Measurements from ENCODE around the gene FREM2.

The FREM2 gene

DNA sequence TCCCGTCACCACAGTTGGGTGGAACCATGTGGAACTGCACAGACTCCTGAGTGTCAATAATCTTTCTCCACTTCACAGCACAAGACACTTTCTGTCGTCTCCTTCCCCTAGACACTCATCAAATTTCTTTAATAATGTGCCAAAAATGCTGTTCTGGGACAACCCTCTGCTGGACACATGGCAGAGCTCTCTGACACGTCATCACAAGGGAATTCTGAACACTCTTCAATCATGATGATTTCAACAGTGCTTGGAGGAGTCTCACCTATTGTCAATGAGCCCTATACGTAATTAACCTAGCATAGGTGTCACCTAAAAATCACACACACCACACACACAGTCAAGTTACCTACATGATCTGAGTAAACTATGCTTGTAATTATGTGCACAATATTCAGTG is 162.4 kb downstream of the FREM2 start:
- Histone ChIP-seq H3K4me3 (ENCODE audit: low read depth in 1 of 2, low read length in 2 of 2) (no peak overlapping the region), H3K4me1 (ENCODE audit: insufficient read depth, low read length) (no peaks in the 10 kb centered on the region), H3K27me3 (ENCODE audit: control insufficient read depth in 1 of 2, insufficient read depth in 2 of 2, low read length in 2 of 2) (no peaks in the 10 kb centered on the region), H3K36me3 (ENCODE audit: insufficient read depth, low read length) (no peaks in the 10 kb centered on the region), H3K9ac (ENCODE audit: low read length) (no peak overlapping the region), H3K9me3 (ENCODE audit: low read length) (no peaks in the 10 kb centered on the region), H3K27ac (ENCODE audit: low read depth, low read length) (no peak overlapping the region)

DNA sequence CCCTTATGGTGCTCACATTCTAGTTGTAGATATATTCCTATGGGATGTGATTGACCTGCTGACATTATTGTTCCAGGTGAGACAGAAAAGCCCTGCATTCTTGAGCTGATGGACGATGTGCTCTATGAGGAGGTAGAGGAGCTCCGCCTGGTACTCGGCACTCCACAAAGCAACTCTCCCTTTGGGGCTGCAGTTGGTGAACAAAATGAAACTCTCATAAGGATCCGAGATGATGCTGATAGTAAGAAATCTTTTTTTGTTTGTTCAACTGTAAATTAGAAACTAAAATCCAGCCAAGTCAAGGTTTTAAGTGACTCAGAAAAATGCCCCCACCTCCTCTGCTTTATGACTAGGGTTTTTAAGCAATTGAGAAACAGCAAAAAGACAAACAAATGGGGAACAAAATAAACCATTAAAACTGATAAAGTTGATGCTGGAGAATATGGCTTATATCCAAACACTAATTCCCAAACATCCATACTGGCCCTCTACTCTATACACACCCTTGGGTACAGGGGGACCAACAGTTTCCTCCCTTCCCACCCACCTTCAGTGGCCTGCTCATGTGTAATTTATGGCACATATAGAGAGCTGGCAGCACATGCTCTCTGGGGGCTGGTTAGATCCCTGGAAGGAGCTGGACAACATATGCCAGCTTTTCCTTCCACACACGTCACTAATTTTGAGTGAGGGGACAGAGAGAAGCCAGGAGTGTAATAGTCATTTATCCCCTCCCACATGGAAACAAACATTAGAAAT is 164.2 kb downstream of the FREM2 start:
- Histone ChIP-seq H3K27me3 (ENCODE audit: control insufficient read depth in 1 of 2, insufficient read depth in 2 of 2, low read length in 2 of 2) (no peaks in the 10 kb centered on the region), H3K36me3 (ENCODE audit: insufficient read depth, low read length) (no peaks in the 10 kb centered on the region), H3K9me3 (ENCODE audit: low read length) (no peaks in the 10 kb centered on the region), H3K4me1 (ENCODE audit: insufficient read depth, low read length) (no peaks in the 10 kb centered on the region), H3K4me3 (ENCODE audit: low read depth in 1 of 2, low read length in 2 of 2) (no peak overlapping the region), H3K9ac (ENCODE audit: low read length) (no peak overlapping the region), H3K27ac (ENCODE audit: low read depth, low read length) (no peak overlapping the region)

DNA sequence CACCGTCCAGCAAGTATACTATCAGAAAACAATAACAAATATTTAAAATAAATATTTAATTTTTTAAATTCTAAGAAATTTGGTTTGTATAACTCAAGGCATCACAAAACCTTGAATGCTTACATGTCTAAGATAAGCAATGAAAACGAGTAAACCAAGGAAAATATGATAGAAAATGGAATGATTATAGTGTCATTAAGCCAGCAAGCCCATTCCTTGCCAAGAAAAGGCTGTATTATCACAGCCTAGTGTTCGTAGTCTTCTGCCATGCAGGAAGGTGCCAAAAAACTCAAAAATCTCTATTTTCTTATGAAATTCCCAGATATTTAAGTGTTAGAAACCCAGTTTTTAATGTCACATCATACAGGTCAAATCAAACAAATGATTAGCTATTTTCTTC is 167.3 kb downstream of the FREM2 start:
- no peaks in the 10 kb centered on the region for H3K27me3 ChIP-seq (ENCODE audit: control insufficient read depth in 1 of 2, insufficient read depth in 2 of 2, low read length in 2 of 2)
- no peak overlapping the region for H3K4me3 ChIP-seq (ENCODE audit: low read depth in 1 of 2, low read length in 2 of 2)
- H3K36me3 ChIP-seq (ENCODE audit: insufficient read depth, low read length), result no peaks in the 10 kb centered on the region
- no peaks in the 10 kb centered on the region for H3K4me1 ChIP-seq (ENCODE audit: insufficient read depth, low read length)
- H3K9me3 ChIP-seq (ENCODE audit: low read length), result no peaks in the 10 kb centered on the region
- no peak overlapping the region for H3K9ac ChIP-seq (ENCODE audit: low read length)
- no peak overlapping the region for H3K27ac ChIP-seq (ENCODE audit: low read depth, low read length)

DNA sequence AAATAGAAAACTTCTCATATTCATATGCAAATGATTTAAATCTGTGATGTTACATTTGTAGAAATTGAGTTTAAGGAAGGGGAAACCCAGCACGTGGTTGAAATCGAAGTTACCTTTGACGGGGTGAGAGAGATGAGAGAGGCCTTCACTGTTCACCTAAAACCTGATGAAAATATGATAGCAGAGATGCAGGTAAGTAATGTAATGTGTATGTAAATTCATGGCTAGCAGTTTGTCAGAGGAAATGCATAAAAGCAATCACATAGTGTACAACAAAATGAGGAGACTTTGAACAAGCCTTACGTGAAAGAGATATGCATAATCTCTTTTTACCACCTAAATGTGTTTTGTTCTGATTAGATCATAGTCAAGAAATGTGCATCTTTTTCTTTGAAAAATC is 169.2 kb downstream of the FREM2 start:
- Histone ChIP-seq H3K36me3 (ENCODE audit: insufficient read depth, low read length) (no peaks in the 10 kb centered on the region), H3K4me3 (ENCODE audit: low read depth in 1 of 2, low read length in 2 of 2) (no peak overlapping the region), H3K9me3 (ENCODE audit: low read length) (no peaks in the 10 kb centered on the region), H3K27me3 (ENCODE audit: control insufficient read depth in 1 of 2, insufficient read depth in 2 of 2, low read length in 2 of 2) (no peaks in the 10 kb centered on the region), H3K9ac (ENCODE audit: low read length) (no peak overlapping the region), H3K4me1 (ENCODE audit: insufficient read depth, low read length) (no peaks in the 10 kb centered on the region), H3K27ac (ENCODE audit: low read depth, low read length) (no peak overlapping the region)

DNA sequence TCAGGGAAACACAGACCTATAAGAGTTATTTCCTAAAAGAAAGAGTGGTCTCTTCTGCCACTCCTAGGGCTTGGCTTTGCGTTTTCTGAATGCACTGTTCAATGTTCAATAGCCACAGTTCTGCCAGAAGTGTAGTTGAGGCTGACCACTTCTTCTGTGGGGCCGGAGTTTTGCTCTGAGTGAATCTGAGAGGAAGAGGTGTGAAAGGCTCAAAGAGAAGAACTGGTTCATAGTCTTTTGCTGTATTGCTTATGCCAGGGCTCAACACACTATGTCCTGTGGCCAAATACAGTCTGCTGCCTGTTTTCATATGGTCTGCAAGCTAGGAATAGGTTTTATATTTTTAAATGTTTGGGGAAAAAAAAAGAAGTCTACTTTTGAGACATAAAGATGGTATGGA is 175.6 kb downstream of the FREM2 start:
- Histone ChIP-seq H3K4me1 (ENCODE audit: insufficient read depth, low read length) (no peaks in the 10 kb centered on the region), H3K9me3 (ENCODE audit: low read length) (no peaks in the 10 kb centered on the region), H3K27me3 (ENCODE audit: control insufficient read depth in 1 of 2, insufficient read depth in 2 of 2, low read length in 2 of 2) (no peaks in the 10 kb centered on the region), H3K27ac (ENCODE audit: low read depth, low read length) (no peak overlapping the region), H3K9ac (ENCODE audit: low read length) (no peak overlapping the region), H3K36me3 (ENCODE audit: insufficient read depth, low read length) (no peaks in the 10 kb centered on the region), H3K4me3 (ENCODE audit: low read depth in 1 of 2, low read length in 2 of 2) (no peak overlapping the region)

DNA sequence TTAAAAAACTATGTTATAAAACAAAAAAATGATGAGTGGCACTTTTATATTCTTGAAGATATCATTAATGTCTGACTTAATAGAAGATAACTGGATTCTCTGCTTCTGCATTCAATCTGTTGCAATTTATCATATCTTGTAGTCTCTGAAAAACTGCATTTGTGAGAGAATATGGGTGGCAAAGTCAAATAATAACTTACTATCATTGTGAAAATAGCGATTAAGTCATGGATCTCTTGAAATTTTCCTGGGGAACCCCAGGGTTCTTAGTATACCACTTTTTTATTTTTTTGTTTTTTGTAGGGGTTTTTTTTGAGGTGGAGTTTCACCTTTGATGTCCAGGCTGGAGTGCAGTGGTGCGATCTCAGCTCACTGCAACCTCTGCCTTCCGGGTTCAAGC is 176.7 kb downstream of the FREM2 start:
- Histone ChIP-seq H3K27ac (ENCODE audit: low read depth, low read length) (no peak overlapping the region), H3K36me3 (ENCODE audit: insufficient read depth, low read length) (no peaks in the 10 kb centered on the region), H3K4me1 (ENCODE audit: insufficient read depth, low read length) (no peaks in the 10 kb centered on the region), H3K9ac (ENCODE audit: low read length) (no peak overlapping the region), H3K9me3 (ENCODE audit: low read length) (no peaks in the 10 kb centered on the region), H3K4me3 (ENCODE audit: low read depth in 1 of 2, low read length in 2 of 2) (no peak overlapping the region), H3K27me3 (ENCODE audit: control insufficient read depth in 1 of 2, insufficient read depth in 2 of 2, low read length in 2 of 2) (no peaks in the 10 kb centered on the region)

DNA sequence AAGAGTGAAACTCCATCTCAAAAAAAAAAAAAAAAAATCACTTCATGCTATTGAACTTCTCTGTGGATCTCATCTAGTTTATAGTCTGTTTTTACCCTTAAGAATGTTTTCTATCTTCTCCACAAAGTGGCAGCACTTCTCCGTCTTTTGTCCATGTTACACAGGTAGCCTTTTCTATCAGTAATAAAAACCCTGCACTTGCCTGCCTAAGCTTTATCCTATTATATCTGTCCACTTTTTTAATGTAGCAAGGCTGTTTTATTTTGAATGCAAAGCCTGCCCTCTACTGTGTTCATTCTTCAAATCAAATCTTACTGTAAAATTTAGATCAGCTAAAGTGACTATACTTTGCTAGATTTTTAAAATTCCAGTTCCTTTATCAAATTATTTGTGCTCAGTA is 179.8 kb downstream of the FREM2 start:
- H3K4me1 ChIP-seq (ENCODE audit: insufficient read depth, low read length), result no peaks in the 10 kb centered on the region
- no peaks in the 10 kb centered on the region for H3K9me3 ChIP-seq (ENCODE audit: low read length)
- no peak overlapping the region for H3K27ac ChIP-seq (ENCODE audit: low read depth, low read length)
- H3K27me3 ChIP-seq (ENCODE audit: control insufficient read depth in 1 of 2, insufficient read depth in 2 of 2, low read length in 2 of 2), result no peaks in the 10 kb centered on the region
- no peak overlapping the region for H3K4me3 ChIP-seq (ENCODE audit: low read depth in 1 of 2, low read length in 2 of 2)
- no peaks in the 10 kb centered on the region for H3K36me3 ChIP-seq (ENCODE audit: insufficient read depth, low read length)
- H3K9ac ChIP-seq (ENCODE audit: low read length), result no peak overlapping the region

DNA sequence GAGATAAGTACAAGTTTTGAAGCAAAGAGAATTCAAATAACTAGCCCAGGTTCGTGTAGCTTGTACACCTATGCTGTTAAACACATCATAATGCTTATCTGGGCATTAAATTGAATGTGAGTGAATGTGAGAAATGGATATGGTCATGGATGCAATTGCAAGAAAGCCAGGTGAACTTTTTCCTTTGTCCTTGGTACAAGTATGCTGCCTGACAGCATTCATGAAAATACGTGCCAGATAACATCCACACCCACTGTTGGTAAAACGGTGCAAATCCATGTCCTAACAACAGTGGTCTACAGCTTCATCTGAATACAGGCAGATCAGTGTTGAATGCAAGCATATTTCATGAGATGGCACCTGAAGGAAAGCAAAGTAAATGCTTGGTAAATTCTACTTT is 181.5 kb downstream of the FREM2 start:
- Histone ChIP-seq H3K27ac (ENCODE audit: low read depth, low read length) (no peak overlapping the region), H3K27me3 (ENCODE audit: control insufficient read depth in 1 of 2, insufficient read depth in 2 of 2, low read length in 2 of 2) (no peaks in the 10 kb centered on the region), H3K4me1 (ENCODE audit: insufficient read depth, low read length) (no peaks in the 10 kb centered on the region), H3K9me3 (ENCODE audit: low read length) (no peaks in the 10 kb centered on the region), H3K4me3 (ENCODE audit: low read depth in 1 of 2, low read length in 2 of 2) (no peak overlapping the region), H3K9ac (ENCODE audit: low read length) (no peak overlapping the region), H3K36me3 (ENCODE audit: insufficient read depth, low read length) (no peaks in the 10 kb centered on the region)

DNA sequence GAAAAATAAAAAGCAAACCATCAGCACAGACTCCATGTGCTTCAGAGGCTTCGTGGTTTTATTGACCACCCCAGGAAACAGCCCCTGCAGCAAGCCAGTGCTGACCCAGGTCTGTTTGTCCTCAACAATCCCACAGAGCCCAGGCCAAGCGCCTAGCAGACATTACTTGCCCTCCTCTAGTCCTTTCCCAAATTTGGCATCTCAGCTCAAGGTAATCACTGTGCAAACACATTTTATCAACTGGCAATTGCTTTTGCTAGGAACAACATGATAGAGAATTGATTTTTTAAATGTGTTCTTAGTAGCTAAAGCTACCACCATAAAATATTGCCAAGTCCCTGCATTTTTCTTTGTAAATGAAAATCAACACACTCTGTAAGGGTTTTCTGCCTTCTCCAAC is 182.0 kb downstream of the FREM2 start:
- Histone ChIP-seq H3K27me3 (ENCODE audit: control insufficient read depth in 1 of 2, insufficient read depth in 2 of 2, low read length in 2 of 2) (no peaks in the 10 kb centered on the region), H3K9ac (ENCODE audit: low read length) (no peak overlapping the region), H3K36me3 (ENCODE audit: insufficient read depth, low read length) (no peaks in the 10 kb centered on the region)

DNA sequence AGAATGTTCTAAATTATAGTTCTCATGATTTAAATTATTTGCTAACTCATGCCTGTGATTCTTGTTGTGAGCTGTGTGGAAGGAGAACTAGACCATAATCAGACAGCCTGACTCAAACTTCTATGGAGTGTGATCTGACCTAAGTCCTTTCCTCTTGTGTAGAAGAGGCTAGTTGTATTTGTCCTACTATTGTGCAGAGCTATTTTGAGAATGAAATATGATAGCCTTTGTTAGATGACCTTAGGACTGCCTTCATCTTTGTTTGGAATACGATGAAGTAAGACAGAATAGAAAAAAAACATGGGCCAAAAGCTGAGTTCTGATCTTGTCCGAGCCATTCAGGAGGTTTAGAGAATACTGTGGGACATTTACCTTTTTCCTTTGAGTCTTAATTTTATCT is 184.4 kb downstream of the FREM2 start:
- no peak overlapping the region for H3K27ac ChIP-seq (ENCODE audit: low read depth, low read length)
- H3K4me1 ChIP-seq (ENCODE audit: insufficient read depth, low read length), result no peaks in the 10 kb centered on the region
- H3K4me3 ChIP-seq (ENCODE audit: low read depth in 1 of 2, low read length in 2 of 2), result no peak overlapping the region
- no peaks in the 10 kb centered on the region for H3K27me3 ChIP-seq (ENCODE audit: control insufficient read depth in 1 of 2, insufficient read depth in 2 of 2, low read length in 2 of 2)
- H3K9ac ChIP-seq (ENCODE audit: low read length), result no peak overlapping the region
- no peaks in the 10 kb centered on the region for H3K36me3 ChIP-seq (ENCODE audit: insufficient read depth, low read length)
- no peaks in the 10 kb centered on the region for H3K9me3 ChIP-seq (ENCODE audit: low read length)

More for the DNA sequence above, 182.0 kb downstream of the FREM2 start:
- Histone ChIP-seq H3K9me3 (ENCODE audit: low read length) (no peaks in the 10 kb centered on the region), H3K4me3 (ENCODE audit: low read depth in 1 of 2, low read length in 2 of 2) (no peak overlapping the region), H3K4me1 (ENCODE audit: insufficient read depth, low read length) (no peaks in the 10 kb centered on the region), H3K27ac (ENCODE audit: low read depth, low read length) (no peak overlapping the region)

DNA sequence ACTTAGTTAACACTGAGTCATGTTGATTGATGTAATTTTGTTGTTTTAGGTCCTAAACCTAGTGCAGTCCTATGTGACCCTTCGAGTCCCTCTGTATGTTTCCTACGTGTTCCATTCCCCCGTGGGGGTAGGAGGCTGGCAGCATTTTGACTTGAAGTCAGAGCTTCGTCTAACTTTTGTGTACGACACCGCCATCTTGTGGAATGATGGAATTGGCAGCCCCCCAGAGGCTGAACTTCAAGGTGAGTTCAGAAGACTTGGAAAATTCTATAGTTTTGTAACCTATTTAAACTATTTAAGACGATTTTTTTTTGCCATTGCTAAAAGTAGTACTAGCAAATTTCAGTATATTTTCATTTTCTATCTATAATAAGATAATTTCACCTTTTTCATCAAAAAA is 185.8 kb downstream of the FREM2 start:
- H3K9ac ChIP-seq (ENCODE audit: low read length), result no peak overlapping the region
- no peaks in the 10 kb centered on the region for H3K36me3 ChIP-seq (ENCODE audit: insufficient read depth, low read length)
- no peak overlapping the region for H3K4me3 ChIP-seq (ENCODE audit: low read depth in 1 of 2, low read length in 2 of 2)
- H3K4me1 ChIP-seq (ENCODE audit: insufficient read depth, low read length), result no peaks in the 10 kb centered on the region
- H3K27me3 ChIP-seq (ENCODE audit: control insufficient read depth in 1 of 2, insufficient read depth in 2 of 2, low read length in 2 of 2), result no peaks in the 10 kb centered on the region
- H3K27ac ChIP-seq (ENCODE audit: low read depth, low read length), result no peak overlapping the region
- no peaks in the 10 kb centered on the region for H3K9me3 ChIP-seq (ENCODE audit: low read length)

DNA sequence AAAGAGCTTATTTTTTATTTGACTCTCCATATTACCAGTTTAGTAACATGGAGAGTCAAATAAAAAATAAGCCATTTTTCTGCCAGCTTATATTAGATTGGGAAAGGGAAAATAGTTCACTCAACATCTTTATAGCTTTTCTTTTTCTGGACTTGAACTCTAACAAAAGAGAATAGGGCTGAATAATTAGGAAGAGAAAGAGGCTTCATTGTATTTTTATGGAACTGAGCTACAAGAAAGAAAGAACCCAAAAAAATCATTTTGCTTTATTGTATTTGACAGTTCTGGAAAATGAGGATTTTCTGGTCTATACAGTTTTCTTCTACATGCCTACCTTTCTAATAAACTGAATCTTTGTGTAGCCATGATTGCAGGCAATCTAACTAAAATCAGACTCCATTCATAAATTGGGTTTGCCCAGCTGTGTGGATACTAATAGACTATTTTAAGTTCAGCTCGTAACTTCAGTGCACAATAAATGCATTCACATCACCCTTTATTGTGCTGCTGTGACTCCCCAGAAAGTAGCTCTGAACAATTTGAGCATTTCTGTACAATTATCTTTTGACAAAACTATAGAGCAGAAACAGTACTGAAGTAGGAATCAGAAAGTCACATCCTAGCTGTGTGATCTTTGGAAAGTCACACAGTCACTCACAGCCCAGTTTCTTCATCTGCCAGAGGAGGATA is 188.5 kb downstream of the FREM2 start:
- no peaks in the 10 kb centered on the region for H3K9me3 ChIP-seq (ENCODE audit: low read length)
- H3K9ac ChIP-seq (ENCODE audit: low read length), result no peak overlapping the region
- H3K4me1 ChIP-seq (ENCODE audit: insufficient read depth, low read length), result no peaks in the 10 kb centered on the region
- H3K27ac ChIP-seq (ENCODE audit: low read depth, low read length), result no peak overlapping the region
- H3K36me3 ChIP-seq (ENCODE audit: insufficient read depth, low read length), result no peaks in the 10 kb centered on the region
- no peak overlapping the region for H3K4me3 ChIP-seq (ENCODE audit: low read depth in 1 of 2, low read length in 2 of 2)
- no peaks in the 10 kb centered on the region for H3K27me3 ChIP-seq (ENCODE audit: control insufficient read depth in 1 of 2, insufficient read depth in 2 of 2, low read length in 2 of 2)

Measured in muscle layer of colon (tissue), 2 donors.